PC-9 (cell line): ENCODE data around the gene MPC1L. TPM values are rescaled to one million over a fixed set of nuclear protein-coding genes. Genes with fewer than 3 reads are reported as not detected.

ENCODE experiments used
- BruUV-seq: library from RNA; stranded (reverse); fragments of 400-500 nt; replicated peaks from 2 replicates; lab custom pipeline; 2021; lab: Mats Ljungman, UMichigan
- CTCF ChIA-PET: fragments of 300-600 bp; sonication (Branson Sonifier 250); formaldehyde crosslinking; loops from one replicate; lab custom pipeline; 2022; ENCODE audit warnings: antibody characterized with exemption; lab: Charles Lee
- POLR2A ChIA-PET: fragments of 300-600 bp; sonication (Branson Sonifier 250); formaldehyde crosslinking; loops from one replicate; lab custom pipeline; 2022; ENCODE audit warnings: antibody characterized with exemption; ENCODE audit not compliant: unreplicated experiment; lab: Charles Lee
- DNase-seq, 2 experiments: peaks; one replicate each; pipeline versions ENCODE4 v3.0.0 to v3.0.0-alpha.2; 2015 to 2022; ENCODE audit warnings: mixed read lengths in 1 of 2
- H2AFZ ChIP-seq: fragments of 200-600 bp; sonication (generic); 2 replicates; pipeline ENCODE4 v1.8.1; 2017; ENCODE audit warnings: antibody characterized with exemption
- H3F3A ChIP-seq: fragments of 200-600 bp; sonication (generic); 2 replicates; pipeline ENCODE4 v1.8.1; 2017; ENCODE audit warnings: antibody characterized with exemption, mild to moderate bottlenecking, low read depth; ENCODE audit not compliant: insufficient read depth
- H3K27ac ChIP-seq: fragments of 200-600 bp; sonication (generic); 2 replicates; pipeline ENCODE4 v1.6.1; 2016; ENCODE audit warnings: mixed run types
- H3K27me3 ChIP-seq: fragments of 200-600 bp; sonication (generic); 2 replicates; pipeline ENCODE4 v1.6.1; 2016; ENCODE audit warnings: low read depth, mixed run types; ENCODE audit not compliant: insufficient read depth
- H3K36me3 ChIP-seq: fragments of 200-600 bp; sonication (generic); 2 replicates; pipeline ENCODE4 v1.6.1; 2016; ENCODE audit warnings: low read depth, mixed run types
- H3K4me1 ChIP-seq: fragments of 200-600 bp; sonication (generic); replicated peaks from 2 replicates; pipeline ENCODE4 v1.6.1; 2016; ENCODE audit warnings: mixed run types; ENCODE audit not compliant: insufficient read depth
- H3K4me2 ChIP-seq: fragments of 200-600 bp; sonication (generic); 2 replicates; pipeline ENCODE4 v1.6.1; 2017; ENCODE audit warnings: mixed run types
- H3K4me3 ChIP-seq: fragments of 200-600 bp; sonication (generic); 2 replicates; pipeline ENCODE4 v1.6.1; 2016; ENCODE audit warnings: mixed run types
- H3K79me2 ChIP-seq: fragments of 200-600 bp; sonication (generic); 2 replicates; pipeline ENCODE4 v1.6.1; 2017; ENCODE audit warnings: low read depth, mixed run types
- H3K9me2 ChIP-seq: fragments of 200-600 bp; sonication (generic); 2 replicates; pipeline ENCODE4 v1.8.1; 2017; ENCODE audit warnings: mild to moderate bottlenecking; ENCODE audit not compliant: insufficient read depth
- H3K9me3 ChIP-seq: fragments of 200-600 bp; sonication (generic); 2 replicates; pipeline ENCODE4 v1.8.1; 2016; ENCODE audit warnings: low read depth; ENCODE audit not compliant: insufficient read depth
- H4K20me1 ChIP-seq: fragments of 200-600 bp; sonication (generic); 2 replicates; pipeline ENCODE4 v1.8.1; 2017; ENCODE audit not compliant: insufficient read depth
- CTCF ChIP-seq: fragments of 200-600 bp; sonication (generic); conservative IDR thresholded peaks from 2 replicates; pipeline ENCODE4 v1.6.1; 2017; ENCODE audit warnings: mixed run types, antibody characterized with exemption, mild to moderate bottlenecking, moderate library complexity
- EZH2 ChIP-seq: fragments of 200-600 bp; sonication (generic); IDR thresholded peaks from 2 replicates; pipeline ENCODE4 v1.8.0; 2017; ENCODE audit warnings: antibody characterized with exemption, low read depth
- intact Hi-C: fragments of 100-400 bp; cut with micrococcal nuclease; formaldehyde crosslinking; loops from one replicate; pipeline ENCODE4 v1.10.0; 2022; ENCODE audit not compliant: unreplicated experiment
- total RNA-seq: library from RNA; stranded (reverse); gene quantifications from 2 replicates; pipeline ENCODE4 v1.2.3, GENCODE V29; 2021

Gene MPC1L
- total RNA-seq, 1 experiment from 2014 or later, result not detected

- H3K27ac ChIP-seq, result no peak overlapping the region
- no peaks in the 10 kb centered on the region for H3K9me2 ChIP-seq
- no peak overlapping the region for H3K4me2 ChIP-seq
- DNase-seq, result no peak
- H3K9me3 ChIP-seq, result no peaks in the 10 kb centered on the region
- H3K4me1 ChIP-seq, result no peaks in the 10 kb centered on the region
- no peak overlapping the region for H2AFZ ChIP-seq
- no peaks in the 10 kb centered on the region for H3F3A ChIP-seq
- CTCF ChIA-PET, result no interaction called here
- TF ChIP-seq EZH2, result no peak
- TF ChIP-seq CTCF, result 0 out of 2 replicates have a peak, but pooled peaks have one; percentile 24
- no peaks in the 10 kb centered on the region for H3K79me2 ChIP-seq
- H4K20me1 ChIP-seq, result no peaks in the 10 kb centered on the region
- BruUV-seq, result no TSS peak
- H3K27me3 ChIP-seq, result no peaks in the 10 kb centered on the region
- no peaks in the 10 kb centered on the region for H3K36me3 ChIP-seq
- H3K4me3 ChIP-seq, result no peak overlapping the region
- intact Hi-C loops, result no loop called here
- POLR2A ChIA-PET, result no interaction called here
Measured at GRCh38 chrX:40663880-40664630, 40.8 kb downstream of the MPC1L start.

- ChIA-PET POLR2A (no interaction called here), CTCF (no interaction called here)
- H3K9me2 ChIP-seq, result no peaks in the 10 kb centered on the region
- TF ChIP-seq CTCF, result no peak
- no peaks in the 10 kb centered on the region for H3K27me3 ChIP-seq
- H2AFZ ChIP-seq, result no peak overlapping the region
- no peak for DNase-seq
- H3F3A ChIP-seq, result no peaks in the 10 kb centered on the region
- H3K4me2 ChIP-seq, result no peak overlapping the region
- H3K4me1 ChIP-seq, result no peaks in the 10 kb centered on the region
- no peaks in the 10 kb centered on the region for H3K9me3 ChIP-seq
- H3K79me2 ChIP-seq, result no peaks in the 10 kb centered on the region
- H3K4me3 ChIP-seq, result no peak overlapping the region
- BruUV-seq, result no TSS peak
- no peaks in the 10 kb centered on the region for H3K36me3 ChIP-seq
- intact Hi-C loops, result no loop called here
- no peaks in the 10 kb centered on the region for H4K20me1 ChIP-seq
- H3K27ac ChIP-seq, result no peak overlapping the region
Measured at GRCh38 chrX:40671126-40671525, 47.9 kb downstream of the MPC1L start.

Other genes starting within 250 kb of the MPC1L start
- 45.5 and 49.7 TPM in 2 replicates for gene ATP6AP2, start 42.5 kb upstream of the MPC1L start, total RNA-seq
- 5.3 and 8.1 TPM in 2 replicates for gene CXorf38, start 24.1 kb downstream of the MPC1L start, total RNA-seq
- 39.9 and 47.0 TPM in 2 replicates for gene MED14, start 112.1 kb downstream of the MPC1L start, total RNA-seq